Activated T-cell treated with anti-CD3 and anti-CD28 coated beads, Interleukin-2, amount 50 U/mL, for 48 hours (primary cell): ENCODE data around the gene MEG3.
"Not testable (repeated sequence)": the region's sequence is repeated elsewhere in the genome, so short reads cannot be mapped to it uniquely, and the experiment has no call there.

ENCODE experiments used
- DNase-seq, 2 experiments: peaks; one replicate each; pipeline ENCODE4 v3.0.0-alpha.2; 2020

Gene MEG3

GRCh38 chr14:100816950-100817901 is 8.7 kb upstream of the MEG3 start:
- DNase-seq = no peak

GRCh38 chr14:100818221-100818699 is 7.7 kb upstream of the MEG3 start:
- no peak for DNase-seq

- not testable (repeated sequence) for DNase-seq
Observed at GRCh38 chr14:100818923-100819322, 7.0 kb upstream of the MEG3 start.

- DNase-seq = no peak
Observed at GRCh38 chr14:100819453-100819828, 6.5 kb upstream of the MEG3 start.

- DNase-seq = no peak
Observed at GRCh38 chr14:100819829-100820475, 6.0 kb upstream of the MEG3 start.

- DNase-seq = no peak
Observed at GRCh38 chr14:100820957-100821356, 5.0 kb upstream of the MEG3 start.

GRCh38 chr14:100822013-100822412 is 3.9 kb upstream of the MEG3 start:
- DNase-seq = no peak

- DNase-seq = no peak
Observed at GRCh38 chr14:100822532-100823296, 3.2 kb upstream of the MEG3 start.

- DNase-seq = no peak
Observed at GRCh38 chr14:100823413-100824080, 2.4 kb upstream of the MEG3 start.

- no peak for DNase-seq
Observed at GRCh38 chr14:100824091-100824551, 1.8 kb upstream of the MEG3 start.

- no peak for DNase-seq
Observed at GRCh38 chr14:100824901-100825712, 811 bp upstream of the MEG3 start.

GRCh38 chr14:100826391-100827100 is 628 bp downstream of the MEG3 start:
- DNase-seq = no peak

- DNase-seq = no peak
Observed at GRCh38 chr14:100827101-100828021, 1.4 kb downstream of the MEG3 start.

- no peak for DNase-seq
Observed at GRCh38 chr14:100828031-100828769, 2.3 kb downstream of the MEG3 start.

- no peak for DNase-seq
Observed at GRCh38 chr14:100830681-100831080, 4.8 kb downstream of the MEG3 start.

GRCh38 chr14:100832311-100832960 is 6.5 kb downstream of the MEG3 start:
- DNase-seq = no peak

GRCh38 chr14:100834082-100834793 is 8.3 kb downstream of the MEG3 start:
- no peak for DNase-seq
